HEK293T (cell line): ENCODE measurements around the gene NRG2.

Source experiments
- BHLHE40 ChIP-seq: fragments of 450-650 bp; IDR thresholded peaks from 2 replicates; pipeline ENCODE4 v1.6.1; 2016; ENCODE audit warnings: mild to moderate bottlenecking, moderate library complexity, borderline replicate concordance
- ELF4 ChIP-seq: fragments of 450-650 bp; IDR thresholded peaks from 2 replicates; pipeline ENCODE4 v1.6.1; 2017; ENCODE audit warnings: antibody characterized with exemption
- FOXA1 ChIP-seq: fragments of 450-650 bp; IDR thresholded peaks from 2 replicates; pipeline ENCODE4 v1.6.1; 2016; ENCODE audit warnings: mild to moderate bottlenecking
- FOXM1 ChIP-seq: fragments of 450-650 bp; IDR thresholded peaks from 2 replicates; pipeline ENCODE4 v1.6.1; 2017; ENCODE audit warnings: mild to moderate bottlenecking, borderline replicate concordance
- HDGF ChIP-seq: fragments of 450-650 bp; IDR thresholded peaks from 2 replicates; pipeline ENCODE4 v1.6.1; 2017; ENCODE audit warnings: antibody characterized with exemption, borderline replicate concordance
- L3MBTL2 ChIP-seq: fragments of 450-650 bp; conservative IDR thresholded peaks from 2 replicates; pipeline ENCODE4 v1.6.1; 2016; ENCODE audit warnings: mild to moderate bottlenecking
- NFRKB ChIP-seq: fragments of 450-650 bp; IDR thresholded peaks from 2 replicates; pipeline ENCODE4 v1.6.1; 2016; ENCODE audit warnings: mild to moderate bottlenecking, moderate library complexity
- SUZ12 ChIP-seq: fragments of 450-650 bp; IDR thresholded peaks from 2 replicates; pipeline ENCODE4 v1.6.1; 2016; ENCODE audit warnings: mild to moderate bottlenecking
- TARDBP ChIP-seq: fragments of 450-650 bp; IDR thresholded peaks from 2 replicates; pipeline ENCODE4 v1.6.1; 2016

DNA sequence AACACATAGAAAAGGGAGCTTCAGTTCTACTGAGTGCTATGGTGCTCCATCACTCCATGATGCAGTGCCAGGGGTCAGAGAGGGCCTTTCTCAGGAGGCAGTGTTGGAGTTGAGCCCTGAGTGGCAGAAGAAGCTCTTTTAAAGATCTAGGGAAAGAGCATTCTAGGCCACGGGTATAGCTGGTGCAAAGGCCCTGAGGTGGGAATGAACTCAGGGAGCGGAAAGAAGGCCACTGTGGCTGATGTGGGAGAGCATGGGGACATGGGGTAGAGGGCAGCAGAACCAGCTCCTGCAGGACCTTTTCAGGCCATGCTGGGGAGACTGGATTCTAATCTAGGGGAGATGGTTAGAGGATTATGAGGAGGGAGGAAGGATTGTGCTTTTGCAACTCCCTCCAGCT lies 237.6 kb downstream of the NRG2 start:
- TF ChIP-seq FOXM1 (no peak), FOXA1 (no peak), ELF4 (no peak), SUZ12 (no peak), L3MBTL2 (no peak), NFRKB (no peak), TARDBP (no peak), BHLHE40 (no peak), HDGF (no peak)
